Hepatic stellate cell (primary cell): Measurements from ENCODE around the gene C16orf78.

Experiments used
- DNase-seq: peaks from one replicate; pipeline ENCODE4 v3.0.0; 2011; ENCODE audit warnings: low spot score

Gene C16orf78, protein sequence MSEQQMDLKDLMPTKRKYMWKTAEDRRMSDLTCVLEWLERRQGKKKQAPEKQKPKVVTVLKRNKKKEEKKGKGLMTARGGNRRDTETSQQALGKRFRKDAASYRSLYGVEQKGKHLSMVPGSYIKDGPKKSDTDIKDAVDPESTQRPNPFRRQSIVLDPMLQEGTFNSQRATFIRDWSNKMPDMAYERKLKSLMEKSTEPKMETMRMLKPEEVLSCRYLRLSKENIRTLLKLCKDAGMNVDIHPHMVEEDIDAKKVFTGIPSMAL

DNA sequence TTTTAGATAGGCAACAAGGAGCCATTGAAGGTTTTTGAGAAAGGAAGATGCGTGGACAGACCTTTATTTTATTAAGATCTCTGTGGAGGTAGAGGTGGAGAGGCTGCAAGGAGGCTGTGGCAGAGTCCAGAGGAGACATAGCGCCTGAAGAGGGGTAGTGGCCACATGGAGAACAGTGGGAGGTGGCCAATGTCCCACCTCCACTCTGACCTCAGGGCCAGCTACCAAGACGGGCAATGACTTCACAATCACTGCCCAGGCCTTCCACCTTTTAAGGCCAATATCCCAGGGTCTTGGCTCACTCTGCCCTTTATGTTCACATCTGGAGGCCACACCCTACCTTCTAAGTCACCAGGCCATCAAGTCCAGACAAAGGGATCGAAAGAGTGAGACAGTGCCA is at the start of gene C16orf78:
C16orf78 (plus strand) TSS at position 301 of the 400 bp plus-strand sequence. CDS start 136 bp downstream, outside the sequence.
- no peak for DNase-seq

DNA sequence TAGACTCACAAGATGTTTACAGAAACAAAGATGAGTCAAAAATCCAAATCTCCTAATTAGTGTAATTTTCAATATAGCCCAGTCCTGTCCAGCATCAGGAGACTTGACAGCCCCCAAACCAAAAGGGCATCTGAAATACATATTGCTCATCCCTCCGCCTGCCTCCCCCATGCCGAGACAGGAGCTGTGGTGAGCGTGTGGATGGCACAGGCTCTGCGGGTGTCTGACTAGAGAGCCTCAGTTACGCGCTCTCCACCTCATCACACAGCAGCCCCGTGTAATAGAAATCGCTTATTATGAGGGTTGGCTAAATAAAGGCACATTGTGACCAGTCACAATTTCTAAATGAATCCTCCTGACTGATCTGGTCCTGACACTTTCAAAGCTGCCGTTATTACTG is 48.9 kb upstream of the C16orf78 start:
- DNase-seq = no peak

DNA sequence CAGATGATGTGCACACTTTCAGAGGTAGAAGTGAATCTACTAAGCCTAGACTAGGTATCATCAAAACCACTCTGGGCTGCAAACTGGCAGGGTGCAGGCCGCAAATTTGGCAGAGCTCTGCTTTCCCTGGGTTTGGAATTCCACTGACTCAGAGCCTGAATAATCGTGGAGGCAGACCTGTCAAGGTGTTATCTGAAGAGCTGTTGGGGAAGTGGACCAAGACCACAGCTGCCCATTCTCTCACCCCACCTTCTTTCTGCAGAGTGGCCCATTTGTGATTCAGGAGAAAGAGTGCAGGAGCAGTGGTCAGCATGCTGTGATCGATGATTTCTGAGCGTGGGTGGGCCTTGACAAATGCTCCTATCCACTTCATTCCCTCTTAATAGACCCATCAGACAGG is 46.1 kb upstream of the C16orf78 start:
- DNase-seq = no peak

DNA sequence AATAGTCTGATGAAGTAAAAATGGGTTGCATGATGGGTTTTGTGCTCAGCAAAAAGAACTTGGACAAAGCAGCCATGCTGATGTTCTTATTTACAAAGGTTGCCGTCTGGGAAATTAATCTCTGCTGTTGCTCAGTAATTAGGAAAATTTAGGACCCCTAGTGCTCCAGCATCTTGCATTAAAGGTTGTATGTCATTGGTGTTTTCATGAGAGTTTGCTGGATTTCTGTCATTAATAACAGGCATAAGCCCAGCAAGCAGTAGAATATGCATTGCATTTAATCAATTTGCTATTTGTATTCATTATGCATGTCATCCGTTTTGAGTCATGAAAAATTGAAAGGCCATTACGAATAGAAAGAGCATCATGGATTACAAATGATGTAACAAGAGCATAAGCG is 45.3 kb upstream of the C16orf78 start:
- DNase-seq = no peak

DNA sequence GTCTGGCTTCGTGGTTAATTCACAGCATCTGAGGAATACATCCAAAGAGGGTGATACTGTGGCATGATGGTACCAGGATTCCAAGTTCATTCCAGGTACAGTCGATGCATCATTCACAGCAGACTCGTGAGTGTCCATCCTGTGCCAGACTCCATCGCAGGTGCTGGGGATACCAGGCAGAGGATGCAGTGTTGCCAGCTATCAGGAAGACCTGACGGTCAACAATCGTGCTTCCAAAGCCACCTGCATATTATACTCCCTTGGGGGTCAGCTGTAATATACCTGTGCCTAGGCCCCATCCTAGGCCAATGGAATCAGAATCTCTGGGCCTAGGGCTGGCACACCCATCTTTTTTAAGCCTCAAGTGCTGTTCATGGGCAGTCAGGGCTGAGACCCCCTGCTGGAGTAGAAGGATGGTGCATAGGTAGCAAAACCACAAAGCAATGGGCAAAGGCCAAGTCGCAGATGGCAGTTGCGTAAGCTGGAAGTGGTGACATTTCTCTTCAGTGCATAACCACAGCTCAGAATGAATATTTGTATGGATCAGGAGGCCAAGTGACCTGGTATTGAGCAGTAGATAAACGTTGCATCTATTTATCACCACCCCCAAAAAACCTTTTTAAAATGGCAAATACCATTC is 42.9 kb upstream of the C16orf78 start:
- no peak for DNase-seq

DNA sequence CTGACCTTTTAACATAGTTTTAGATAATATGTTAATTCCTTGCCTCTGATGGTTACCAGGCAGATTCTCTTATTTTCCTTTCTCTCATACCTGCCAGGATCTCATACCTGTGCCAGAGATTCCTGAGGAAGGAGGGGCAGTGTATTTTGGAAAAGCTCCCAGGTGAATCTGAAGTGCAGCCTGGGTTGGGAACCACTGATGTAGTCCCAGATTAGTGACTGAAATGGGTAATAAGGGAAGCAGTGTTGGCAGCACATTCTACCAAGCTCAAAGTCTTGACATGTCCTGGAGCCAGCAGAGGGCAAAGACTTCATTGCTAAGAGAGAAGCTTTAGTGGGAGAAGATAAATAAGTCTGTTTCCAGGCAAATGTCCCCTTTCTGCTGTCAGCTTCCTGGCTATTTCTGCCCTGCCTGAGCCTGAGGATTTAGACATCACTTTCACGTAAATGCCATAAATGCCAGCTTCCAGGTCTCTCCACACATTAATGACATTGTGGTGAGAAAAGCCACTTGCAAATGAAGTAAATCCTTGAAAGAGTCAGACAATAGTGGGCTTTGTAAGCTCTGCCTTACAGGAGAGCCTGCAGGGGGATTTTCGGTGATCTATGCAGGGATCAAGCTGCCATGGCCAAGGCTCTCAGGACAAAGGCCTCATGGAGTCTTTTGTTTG is 40.9 kb upstream of the C16orf78 start:
- DNase-seq = no peak

DNA sequence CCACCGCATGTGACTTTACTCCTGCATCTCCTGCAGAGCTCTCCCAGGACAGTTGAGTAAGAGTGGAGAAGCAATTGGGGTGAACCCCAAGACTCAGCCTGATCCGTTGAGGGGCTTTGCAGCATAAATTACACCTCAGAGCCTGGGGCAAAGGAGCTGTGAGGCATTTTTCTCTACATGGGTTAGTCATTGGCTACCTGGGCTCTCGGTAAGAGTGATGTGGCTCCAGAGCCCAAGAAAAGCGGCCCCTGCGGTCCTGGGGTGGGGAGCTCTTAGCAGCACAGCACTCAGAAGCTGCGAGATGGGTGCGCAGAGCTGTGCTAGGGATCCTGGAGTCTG is 40.4 kb upstream of the C16orf78 start:
- DNase-seq = no peak

DNA sequence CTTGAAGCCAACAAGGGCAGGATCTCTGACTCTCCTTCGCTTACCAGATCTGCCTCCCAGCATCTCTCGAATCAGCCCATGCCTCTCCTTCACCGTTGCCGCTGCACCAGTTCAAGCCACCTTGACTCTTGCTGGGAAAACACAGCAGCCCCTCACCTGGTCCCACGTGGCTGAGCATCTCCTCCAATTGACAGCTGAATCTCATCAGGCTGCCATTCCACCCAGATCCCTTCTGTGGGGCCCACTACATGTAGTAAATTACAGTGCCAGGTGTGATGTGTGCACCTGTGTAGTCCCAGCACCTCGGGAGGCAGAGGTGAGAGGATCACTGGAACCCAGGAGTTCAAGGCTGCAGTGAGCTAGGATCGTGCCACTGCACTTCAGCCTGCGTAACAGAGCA is 37.8 kb upstream of the C16orf78 start:
- no peak for DNase-seq

DNA sequence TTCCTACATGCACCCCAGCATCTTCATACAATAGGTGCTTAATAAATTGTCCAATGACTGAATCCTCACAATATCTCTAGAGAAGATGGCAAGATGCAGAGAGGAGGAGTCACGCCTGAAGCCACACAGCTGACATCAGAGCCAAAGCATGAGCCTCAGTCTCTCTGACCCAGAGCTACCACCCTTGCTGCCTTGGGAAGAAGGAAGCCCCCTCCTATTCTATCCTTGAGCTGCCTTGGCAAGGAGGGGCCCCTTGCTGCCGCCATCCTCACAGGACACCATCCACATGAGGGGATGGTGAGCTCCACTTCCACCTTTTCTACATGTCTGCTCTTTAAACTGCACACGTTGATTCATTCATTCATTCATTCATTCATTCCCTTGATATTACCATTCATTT is 37.0 kb upstream of the C16orf78 start:
- DNase-seq = no peak

DNA sequence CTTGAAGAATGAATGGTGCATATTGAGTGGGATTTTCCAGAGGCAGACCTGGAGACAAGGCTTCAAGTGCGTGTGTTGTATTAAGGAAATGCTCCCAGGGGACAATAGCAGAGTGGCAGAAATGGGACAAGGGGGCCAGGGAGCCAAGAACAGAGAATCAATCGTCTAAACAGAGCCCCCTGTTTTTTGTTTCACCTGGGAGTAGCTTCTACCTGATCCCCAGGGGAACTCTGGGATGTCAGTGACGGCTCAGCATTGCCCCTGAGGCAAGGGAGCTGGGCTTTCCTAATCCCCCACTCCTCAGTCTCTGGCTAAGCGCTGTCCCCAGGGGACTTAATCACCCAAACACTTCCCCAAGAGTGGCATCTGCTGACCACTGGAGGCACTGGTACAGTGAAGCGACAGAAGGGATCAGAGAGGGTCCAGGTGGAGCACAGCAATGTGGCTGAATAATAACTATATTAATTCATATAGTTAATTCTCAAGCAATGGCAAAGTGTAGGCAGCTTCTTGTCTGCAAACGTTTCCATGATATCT is 35.7 kb upstream of the C16orf78 start:
- no peak for DNase-seq

DNA sequence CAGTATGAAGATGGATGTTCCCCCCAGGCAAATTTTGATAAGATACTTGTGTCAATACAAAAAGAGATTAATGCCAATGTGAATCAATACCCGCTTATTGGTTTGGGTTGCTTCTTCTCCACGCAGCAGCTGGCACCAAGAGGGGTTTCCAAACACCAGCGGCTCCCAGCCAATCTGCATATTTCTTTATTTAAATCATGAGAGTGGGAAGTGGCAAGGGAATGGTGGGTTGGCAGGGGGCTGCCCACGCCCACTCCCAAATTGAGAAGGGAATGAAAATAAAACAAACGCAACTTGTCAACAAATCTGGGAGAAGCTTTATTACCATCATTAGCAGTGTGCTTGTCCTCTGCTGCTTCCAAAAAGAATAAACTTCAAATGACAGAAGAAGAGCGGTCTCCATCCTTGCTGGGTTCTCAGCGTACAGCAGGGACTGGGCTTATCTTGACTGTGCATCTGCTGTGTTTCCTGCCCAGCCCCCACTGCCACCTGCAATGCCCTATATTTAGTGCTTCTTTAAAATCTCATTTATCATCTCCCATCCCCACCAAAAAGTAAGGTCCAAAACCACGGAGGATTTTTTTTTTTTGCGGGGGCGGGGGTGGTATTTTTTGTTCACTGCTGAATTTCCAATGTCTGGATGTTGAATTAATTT is 34.9 kb upstream of the C16orf78 start:
- DNase-seq = no peak

DNA sequence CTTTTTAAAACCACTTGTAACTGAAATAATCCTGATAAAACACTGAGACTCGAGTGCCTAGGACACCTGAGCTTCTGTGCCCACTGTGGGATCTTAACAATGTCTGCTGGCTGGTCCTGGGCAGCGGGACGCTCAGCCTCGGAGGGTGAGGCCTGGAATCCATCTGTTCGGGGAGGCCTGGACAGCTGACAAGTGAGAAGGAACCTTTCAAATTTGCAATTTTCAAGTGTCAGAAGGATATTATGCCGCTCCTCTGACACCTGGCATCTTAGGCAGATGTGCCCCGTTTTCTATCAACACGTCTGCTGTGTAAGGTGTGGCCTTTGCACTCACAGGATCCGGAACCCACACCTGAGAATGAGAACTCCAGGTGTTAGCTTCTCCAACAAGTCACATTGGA is 33.1 kb upstream of the C16orf78 start:
- DNase-seq = no peak

DNA sequence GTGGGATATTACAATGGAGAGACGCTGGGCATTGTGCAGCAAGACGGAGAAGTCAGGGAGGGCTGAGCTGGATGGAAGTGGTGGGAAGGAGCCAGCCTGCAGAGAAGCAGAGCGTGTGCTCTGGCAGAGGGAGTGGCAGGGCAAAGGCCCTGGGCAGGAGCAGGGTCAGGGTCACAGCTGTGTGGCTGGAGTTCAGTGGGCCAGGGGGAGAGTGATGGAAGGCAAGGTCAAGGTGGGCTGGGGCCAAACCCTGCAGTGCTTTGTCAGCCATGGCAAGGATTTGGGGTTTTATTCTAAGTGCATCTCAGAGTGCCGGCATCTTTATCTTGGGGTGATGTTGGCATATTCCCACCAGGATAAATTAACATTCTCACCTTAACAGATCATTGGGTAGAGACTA is 31.9 kb upstream of the C16orf78 start:
- no peak for DNase-seq

DNA sequence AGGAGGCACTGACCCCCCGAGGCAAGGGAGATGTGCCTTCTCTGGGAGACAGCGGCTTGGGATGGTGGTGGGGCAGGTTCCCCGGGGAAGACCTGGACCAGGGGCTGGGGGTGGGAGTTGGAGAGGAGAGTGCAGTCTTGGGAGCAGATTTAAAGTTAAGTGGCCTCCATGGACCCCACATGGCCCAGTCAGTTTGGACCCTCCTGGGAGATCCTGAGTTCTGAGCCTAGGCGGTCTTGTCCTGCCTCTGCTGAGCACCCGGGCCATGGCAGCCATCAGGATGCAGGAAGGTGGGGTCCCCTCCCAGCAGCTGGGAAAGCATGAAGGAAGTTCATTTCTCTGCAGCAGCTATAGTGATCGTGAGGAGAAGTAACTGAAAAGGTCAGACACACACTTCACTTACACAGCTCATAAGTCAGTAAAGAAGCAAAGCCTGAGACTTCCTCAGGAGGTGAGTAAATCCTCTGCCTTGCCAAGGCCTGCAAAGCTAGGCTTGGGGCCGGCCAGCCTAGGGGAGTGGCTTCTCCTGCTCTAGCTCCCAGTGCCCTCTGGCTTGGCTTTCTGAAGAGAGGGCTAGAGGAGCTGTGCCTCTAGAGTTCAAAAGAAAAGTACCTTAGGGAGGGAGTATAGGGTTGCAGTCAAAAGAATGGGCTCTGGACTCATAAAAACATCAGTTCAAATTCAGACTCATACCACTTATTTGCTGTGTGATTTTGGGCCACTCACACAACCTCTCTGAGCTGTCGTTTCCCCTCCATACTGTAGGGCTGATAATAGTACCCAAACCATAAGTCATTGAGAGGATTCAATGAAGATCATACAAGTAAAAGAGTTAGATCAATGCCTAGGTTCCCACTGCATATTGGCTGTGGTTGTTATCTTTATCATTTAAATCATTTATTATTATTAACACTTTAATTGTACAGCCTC is 31.0 kb upstream of the C16orf78 start:
- DNase-seq = no peak

DNA sequence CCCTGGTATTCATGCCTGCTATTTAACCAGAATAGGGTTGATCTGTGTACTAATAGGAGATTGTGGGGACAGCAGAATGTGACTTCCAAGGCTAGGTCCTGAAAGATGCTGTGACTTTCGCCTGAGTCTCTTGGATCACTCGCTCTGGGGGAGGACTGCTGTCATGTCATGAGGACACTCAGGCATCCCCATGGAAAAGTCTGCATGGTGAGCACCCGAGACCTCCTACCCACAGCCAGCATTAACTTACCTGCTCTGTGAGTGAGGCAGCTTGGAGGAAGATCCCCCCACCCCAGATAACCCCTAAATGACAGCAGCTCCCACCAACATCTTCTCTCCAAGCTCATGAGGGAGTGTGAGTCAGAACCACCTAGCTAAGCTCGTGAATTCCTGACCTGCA is 30.3 kb upstream of the C16orf78 start:
- DNase-seq = no peak

DNA sequence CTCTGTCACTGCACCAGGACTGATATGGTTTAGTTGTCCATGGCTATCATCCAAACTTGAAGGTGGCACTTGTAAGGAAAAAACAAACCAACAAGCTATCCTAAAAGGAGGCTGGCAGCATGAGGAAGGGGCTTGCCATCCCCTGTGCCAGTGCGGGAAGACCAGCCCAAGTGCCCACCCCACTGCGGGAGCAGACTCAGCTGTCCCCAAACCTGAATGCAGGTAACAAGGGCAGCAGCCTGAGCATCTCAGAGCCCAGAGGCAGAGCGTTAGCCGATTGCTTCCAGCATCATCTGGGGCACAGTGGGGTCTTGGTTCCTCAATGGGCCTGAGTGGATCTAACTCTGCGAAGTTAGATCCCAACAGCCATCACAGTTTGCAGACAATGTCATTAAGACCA is 29.2 kb upstream of the C16orf78 start:
- DNase-seq = no peak

DNA sequence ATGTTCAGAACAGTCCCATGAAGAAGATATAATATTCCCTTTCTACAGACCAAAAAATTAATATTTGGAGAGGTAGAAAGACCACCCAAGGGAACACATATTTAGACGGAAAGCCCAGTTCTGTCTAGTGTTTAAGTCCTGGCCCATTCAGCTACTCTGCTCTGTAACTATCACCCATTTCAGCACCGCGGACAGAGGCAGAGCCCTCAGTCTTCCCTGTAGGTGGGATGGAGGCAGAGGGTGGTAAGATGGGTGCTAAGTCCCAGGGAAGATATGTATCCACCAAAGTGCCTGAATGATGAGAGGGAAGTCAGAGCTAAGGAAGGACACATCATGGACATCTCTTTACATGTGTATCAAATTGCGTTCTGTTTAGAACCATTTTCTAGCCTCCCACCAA is 27.8 kb upstream of the C16orf78 start:
- DNase-seq = no peak

DNA sequence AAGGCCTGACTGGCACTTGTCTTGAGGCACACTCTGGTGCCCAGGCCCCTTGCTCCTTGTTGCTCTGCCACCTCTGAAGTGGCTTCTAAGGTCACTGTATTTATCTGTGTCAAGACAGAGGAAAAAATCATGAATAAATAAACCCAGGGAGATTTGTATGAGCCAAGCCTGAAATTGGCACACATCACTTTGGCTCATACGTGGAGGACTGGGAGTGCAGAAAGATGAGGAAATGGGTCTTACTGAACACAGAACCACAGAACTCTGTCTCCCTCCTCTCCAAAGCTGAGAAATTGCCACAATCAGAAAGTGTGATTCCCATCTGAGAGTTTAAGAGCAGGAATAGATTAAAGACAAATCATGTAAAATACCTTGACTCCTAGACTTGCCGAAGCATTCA is 27.1 kb upstream of the C16orf78 start:
- DNase-seq = no peak

DNA sequence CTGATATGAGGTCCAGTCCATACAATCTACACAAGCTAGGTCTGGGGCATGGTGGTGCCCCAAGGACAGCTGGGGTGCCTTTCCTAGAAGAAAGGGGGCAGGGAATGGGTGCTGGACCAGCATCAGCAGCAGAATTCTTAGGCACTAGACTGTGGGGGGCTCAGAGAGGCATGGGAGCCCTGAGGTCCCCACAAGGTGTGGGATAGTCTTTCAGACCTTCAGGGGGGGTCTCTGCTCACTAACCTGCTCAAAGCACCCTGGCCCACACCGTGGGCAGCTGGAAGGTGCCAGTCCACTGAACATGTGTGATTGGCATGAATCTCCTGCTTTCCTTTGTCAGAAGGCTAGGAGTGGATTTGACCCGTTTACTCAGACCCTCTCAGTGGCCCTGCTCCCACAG is 26.1 kb upstream of the C16orf78 start:
- DNase-seq = no peak

DNA sequence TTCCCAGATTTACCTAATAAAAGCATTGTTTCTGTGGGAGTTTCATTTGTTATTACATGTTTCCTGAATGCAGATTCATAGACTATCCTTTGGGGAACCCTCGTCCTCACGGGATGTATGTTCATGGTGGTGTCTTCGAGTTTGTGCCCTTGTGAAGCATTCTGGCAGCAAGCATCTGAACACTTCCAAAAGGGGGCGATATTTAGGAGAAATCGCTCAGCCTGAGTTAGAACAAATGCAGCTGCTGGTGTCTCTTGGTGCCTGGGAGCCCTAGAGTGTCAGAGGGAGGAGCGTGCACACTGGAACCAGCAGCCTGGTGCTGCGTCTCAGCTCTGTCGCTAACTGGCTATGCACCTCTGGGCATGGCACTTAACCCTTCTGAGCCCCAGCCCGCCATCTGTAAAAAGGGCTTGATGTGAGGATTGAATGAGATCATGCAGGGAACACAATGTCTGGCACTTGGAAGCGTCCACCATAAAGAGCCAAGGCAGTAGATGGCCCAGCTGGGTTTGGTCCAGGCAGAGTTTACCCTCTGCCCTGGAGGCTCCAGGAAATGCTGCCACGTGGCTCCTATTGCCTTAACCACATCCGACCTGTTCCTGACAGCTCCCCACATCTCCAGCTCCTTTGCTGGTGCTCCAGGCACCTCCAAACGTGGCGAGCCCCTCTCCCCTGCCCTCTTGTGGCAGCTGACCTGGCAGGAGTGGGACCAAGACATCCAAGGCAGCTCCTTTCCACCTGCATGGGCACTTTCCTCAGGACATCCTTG is 25.0 kb upstream of the C16orf78 start:
- no peak for DNase-seq
